ENCODE results near the gene BCL11B. TPM values are rescaled to one million over a fixed set of nuclear protein-coding genes. Genes with fewer than 3 reads are reported as not detected.

Gene BCL11B
- total RNA-seq, 2 donors from 2014 or later: 3.7 to 5.1 TPM

DNA sequence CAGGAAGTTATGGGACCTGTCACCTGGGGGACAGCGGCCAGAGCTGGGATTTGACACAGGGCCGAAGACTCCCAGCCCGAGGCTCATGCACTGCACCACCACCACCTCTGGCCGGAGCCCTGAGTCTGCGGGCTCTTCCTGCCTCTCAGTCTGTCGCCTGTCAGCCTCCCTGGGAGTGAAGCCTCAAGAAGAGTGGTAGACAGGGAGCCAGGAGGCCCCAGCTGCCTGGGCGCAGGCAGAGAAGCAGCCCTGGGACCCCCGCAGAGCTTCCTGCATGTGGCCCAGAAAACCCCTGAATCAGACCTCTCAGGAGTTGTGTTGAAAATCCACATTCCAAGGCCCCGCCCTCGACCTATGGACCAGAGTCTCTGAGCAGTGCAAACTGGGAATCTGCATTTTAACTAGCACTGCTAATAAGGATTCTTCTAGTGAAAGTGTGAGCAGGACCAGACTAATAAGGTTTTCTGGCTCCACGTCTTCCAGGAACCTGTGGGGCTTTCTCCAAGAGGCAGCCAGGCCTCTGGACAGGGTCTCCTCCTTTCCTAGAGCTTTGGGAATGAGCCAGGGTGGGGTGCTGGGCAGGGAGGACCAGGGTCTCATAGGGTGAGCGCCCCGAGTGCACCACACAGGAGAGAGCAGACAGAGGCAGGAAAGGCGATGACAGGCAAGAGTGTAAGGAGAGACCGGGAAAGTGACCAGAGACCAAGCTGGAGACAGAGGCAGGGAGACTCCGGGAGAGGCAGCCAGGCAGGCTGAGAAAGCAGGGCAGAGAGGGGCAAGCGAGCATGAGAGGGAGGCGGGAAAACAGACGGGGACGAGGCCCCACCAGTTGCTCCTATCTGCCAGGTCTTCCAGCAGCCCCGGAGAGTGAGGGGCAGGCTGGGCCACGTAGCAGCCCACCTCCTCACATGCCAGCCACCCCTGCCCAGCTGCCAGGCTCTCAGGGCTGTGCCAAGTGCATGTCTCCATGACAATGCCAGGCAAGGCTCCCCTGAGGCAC is 112.4 kb downstream of the BCL11B start:
- intact Hi-C loops (cut with DNase I, micrococcal nuclease): no loop called here
- DNase-seq (no peak), ATAC-seq (no peak)

DNA sequence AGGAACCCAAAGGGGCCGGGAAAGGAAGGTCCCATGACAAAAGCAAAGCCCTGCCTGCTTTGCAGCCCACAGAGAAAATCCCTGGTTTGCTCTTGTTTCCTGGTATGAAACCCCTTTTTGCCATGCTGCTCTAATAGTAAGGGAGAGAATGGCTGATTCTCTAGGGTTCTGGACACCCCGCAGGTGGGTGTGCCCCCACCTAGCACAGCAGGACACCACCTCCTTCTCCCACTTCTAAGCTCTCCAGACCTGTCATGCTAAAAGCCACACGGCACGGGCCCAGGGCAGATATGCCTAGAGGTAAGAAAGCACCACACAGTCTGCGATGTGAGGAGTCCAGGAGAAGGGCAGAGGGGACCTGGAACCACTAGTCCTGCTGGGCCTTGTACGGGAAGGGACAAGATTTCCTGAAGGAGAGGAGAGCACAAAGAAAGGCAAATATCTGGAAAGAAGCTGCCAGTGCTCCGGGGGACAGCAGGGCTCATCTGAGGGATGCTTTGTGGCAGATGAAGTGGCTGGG is 113.3 kb downstream of the BCL11B start:
- DNase-seq (no peak), ATAC-seq (no peak)
- intact Hi-C loops (cut with DNase I, micrococcal nuclease): no loop called here

DNA sequence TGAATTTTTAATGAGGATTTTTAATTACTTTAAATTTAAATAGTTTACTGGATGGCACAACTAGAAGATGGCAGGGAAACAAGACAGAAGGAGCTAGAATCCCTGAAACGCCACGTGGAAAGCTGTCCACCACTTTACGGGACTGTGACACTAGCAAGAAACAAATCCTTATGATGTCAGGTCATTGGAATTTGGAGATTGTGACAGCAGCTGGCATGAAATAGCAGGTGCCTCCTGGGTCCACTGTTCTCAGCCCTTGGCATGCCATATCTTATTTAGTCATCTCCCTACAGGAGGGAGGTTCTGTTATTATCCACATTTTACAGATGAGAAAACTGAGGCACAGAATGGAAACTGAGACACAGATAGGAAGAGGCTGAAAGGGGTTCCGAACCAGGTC is 113.8 kb downstream of the BCL11B start:
- DNase-seq: no peak
- ATAC-seq: no peak
- intact Hi-C loops (cut with DNase I, micrococcal nuclease): no loop called here

DNA sequence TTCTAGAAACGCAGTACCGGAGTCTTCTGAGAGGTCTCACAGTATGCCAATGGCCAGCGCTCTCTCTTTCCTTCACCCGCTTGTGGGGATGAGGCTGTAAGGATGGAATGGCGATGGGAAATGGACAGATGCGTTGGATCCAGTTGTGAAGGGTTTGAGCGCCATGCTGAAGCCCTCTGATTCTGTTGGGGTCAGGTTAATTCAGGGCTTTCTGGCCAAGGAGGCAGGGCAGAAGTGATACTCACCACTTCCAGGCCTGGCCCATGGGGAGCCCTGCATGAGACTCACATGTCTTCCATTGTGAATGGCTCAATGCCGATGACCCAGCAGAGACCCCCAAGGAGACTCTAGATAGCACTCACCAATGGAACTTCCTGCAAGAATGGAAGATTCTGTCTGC is 114.3 kb downstream of the BCL11B start:
- intact Hi-C loops (cut with DNase I, micrococcal nuclease): no loop called here
- ATAC-seq: no peak
- no peak for DNase-seq

DNA sequence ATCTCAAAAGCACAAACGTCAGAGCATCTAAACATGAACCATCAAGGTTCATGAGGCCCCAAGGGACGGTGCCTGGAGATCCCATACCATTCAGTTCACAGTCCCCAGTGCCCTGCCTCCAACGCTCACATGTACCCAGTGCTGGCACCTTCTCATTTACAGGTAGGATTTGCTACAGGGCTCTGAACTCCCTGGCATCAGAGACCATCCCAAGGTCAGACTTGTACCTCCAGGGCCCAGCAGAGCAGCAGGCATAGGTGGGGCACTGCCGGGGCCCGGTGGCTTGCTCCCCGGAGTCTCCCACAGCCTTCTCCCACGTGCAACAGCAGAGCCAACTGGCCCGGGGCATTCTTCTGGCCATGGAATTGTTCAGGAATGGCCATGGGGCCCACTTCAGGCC is 114.8 kb downstream of the BCL11B start:
- ATAC-seq (no peak), DNase-seq (no peak)
- intact Hi-C loops (cut with DNase I, micrococcal nuclease): no loop called here

DNA sequence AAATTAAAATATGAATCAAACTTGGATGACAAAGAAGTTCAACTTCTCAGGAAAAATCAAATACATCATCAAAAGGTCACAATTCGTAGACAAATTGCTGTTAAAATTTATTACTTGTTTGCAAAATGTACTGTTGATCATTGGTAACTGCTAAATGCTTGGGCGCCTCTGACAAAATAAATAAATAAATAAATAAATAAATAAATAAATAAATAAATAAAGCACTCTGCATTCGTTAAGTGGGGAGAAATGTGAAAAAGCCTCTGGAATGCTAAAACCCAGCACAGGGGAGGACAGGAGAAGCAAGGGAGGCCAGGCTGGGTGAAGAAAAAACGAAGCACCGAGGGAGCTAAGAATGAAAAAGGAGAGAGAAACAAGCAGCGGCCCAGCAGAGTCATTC is 115.2 kb downstream of the BCL11B start:
- ATAC-seq (no peak), DNase-seq (no peak)

DNA sequence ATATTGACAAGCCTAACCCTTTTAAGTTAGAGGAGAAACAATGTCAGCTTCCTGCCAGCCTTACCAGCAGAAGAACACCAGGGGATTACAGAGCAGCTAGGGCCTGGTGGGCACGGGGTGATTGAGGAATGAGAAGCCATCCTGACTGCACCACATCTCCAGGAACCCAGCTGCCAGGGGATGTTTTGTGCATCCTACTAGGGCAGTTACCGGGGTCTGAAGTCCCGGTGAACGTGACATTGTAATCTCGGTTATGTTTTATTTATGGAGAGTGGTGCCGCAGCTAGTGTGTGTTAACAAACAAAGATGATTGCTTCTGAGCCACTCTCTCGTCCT is 115.9 kb downstream of the BCL11B start:
- intact Hi-C loops (cut with DNase I, micrococcal nuclease): no loop called here
- DNase-seq (no peak), ATAC-seq (no peak)

More for the DNA sequence above, 115.2 kb downstream of the BCL11B start:
- intact Hi-C loops (cut with DNase I, micrococcal nuclease): no loop called here

DNA sequence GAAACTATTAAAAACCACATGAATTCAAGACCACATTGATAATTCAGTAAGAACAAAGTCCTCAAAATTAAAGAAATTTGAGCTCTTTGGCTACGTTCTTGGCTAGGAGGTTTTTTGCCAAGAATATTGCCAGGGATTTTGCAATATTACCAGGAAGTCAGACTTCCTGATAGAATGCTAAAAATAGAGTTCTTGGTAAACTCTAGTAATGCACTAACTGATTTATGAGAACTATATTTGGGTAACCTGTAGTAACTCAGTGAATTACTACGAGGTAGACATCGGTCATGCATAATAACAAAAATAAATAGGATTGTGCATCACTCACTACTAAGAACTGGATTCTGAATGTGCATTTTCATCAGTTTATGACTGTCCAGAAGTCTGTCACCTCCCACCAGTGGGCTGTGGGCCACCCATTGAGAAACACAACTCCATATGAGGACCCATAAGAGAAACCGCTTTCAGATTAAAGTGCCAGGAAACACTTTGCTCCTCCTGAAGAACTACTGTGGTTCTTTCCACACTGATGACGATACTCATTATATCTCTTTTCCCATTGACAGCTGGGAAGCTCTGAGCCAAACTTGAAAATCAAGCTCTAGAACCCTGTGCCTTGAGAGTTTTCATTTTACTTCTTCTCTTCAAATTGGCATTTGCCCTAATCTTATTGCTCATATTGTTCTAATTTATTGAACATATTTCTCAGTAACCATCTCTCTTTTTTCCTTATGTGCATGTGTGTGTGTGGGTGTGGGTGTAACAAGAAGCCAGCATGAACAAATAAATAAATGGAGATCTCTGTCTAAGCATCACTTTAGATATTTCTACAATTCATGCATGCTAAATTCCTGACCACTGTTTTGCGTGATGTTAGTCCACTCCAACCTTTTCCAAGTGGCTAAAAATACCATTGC is 116.6 kb downstream of the BCL11B start:
- ATAC-seq (no peak), DNase-seq (no peak)
- intact Hi-C loops (cut with DNase I, micrococcal nuclease): no loop called here

DNA sequence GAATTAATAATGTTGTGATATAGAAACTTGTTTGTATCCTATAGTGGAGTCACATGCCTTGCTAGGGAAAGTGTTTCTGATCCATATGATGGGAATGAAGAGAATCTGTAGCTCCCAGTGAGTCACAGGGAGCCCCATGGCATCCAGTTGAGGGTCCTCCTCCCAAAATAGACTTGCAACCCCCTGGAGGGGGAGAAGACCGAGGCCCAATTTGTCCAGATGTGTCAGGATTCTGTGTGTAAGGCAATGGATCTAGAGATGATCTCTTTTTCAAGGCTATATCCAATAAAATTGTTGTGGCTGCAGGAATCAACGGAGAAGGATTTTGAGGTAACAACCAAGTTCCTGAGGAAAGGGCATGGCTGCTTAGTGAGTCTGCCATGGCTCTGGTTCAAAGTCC is 121.8 kb downstream of the BCL11B start:
- DNase-seq: no peak
- ATAC-seq: no peak
- intact Hi-C loops (cut with DNase I, micrococcal nuclease): no loop called here

DNA sequence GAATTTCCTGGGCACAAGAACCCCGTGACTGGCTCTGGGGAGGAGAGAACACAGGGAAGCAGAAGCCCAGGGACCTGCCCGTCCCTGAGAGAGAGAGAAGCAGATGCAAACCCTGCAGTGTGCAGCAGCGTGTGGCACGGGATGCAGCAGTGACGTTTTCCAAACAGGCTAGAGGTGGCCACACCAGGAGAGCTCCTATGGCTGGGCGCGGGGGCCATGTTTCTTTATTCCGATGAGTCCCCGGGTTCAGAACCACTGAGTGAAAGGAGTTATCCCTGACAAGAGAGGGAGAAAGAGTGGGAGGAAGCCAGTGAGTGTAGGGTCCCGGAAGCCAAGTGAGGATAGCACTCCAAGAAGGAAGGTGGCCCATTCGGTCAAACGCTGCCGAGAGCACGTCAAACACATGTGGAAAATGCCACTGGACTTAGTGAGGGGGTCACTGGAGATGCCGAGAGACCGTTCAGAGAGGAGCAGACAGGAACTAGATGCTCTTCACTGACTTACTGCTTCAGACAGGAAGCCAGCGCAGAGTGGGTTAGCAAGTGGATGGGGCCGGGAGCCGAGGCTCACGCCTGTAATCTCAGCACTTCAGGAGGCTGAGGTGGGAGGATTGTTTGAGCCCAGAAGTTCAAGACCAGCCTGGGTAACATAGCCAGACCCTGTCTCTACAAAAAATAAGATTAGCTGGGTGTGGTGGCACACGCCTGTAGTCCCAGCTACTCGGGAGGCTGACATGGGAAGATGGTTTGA is 123.0 kb downstream of the BCL11B start:
- DNase-seq (no peak), ATAC-seq (no peak)
- intact Hi-C loops (cut with DNase I, micrococcal nuclease): no loop called here

DNA sequence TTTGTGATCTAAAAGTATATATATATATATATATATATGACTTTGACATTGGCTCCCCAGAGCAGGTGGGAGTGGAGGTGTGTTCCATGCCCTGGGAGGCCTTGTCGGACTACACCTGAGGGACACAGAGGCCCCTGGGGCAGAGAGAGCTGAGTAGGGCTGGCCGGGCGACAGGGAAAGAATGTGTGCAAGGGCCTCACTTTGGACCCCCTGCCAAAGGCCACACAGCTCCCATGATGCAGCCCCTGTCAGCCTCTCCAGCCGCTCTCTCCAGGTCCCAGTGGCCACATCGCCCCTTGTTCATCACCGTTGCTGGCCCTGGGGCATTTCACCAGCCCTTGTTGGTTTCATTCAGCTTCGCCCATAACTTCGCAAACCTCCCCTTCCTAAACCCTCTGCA is 123.9 kb downstream of the BCL11B start:
- DNase-seq: no peak
- intact Hi-C loops (cut with DNase I, micrococcal nuclease): no loop called here
- ATAC-seq: no peak

DNA sequence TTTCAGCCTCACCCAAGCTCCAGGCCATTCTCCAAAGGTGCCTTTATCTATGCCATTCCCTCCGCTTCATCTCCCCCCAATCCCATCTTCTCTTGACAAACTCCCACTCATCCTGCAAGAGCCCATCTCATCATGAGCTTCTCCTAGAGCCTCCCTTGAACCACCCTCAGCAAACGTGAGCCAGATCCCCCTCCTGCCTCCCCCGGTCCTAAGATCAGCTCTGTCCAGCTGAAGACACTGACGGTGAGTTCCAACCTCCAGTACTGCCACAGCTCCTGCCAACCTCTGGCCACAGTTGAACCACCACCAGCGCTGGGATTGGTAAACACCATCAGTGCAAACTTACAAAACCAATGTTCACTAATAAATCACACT is 124.6 kb downstream of the BCL11B start:
- DNase-seq: no peak
- ATAC-seq: no peak
- intact Hi-C loops (cut with DNase I, micrococcal nuclease): no loop called here

DNA sequence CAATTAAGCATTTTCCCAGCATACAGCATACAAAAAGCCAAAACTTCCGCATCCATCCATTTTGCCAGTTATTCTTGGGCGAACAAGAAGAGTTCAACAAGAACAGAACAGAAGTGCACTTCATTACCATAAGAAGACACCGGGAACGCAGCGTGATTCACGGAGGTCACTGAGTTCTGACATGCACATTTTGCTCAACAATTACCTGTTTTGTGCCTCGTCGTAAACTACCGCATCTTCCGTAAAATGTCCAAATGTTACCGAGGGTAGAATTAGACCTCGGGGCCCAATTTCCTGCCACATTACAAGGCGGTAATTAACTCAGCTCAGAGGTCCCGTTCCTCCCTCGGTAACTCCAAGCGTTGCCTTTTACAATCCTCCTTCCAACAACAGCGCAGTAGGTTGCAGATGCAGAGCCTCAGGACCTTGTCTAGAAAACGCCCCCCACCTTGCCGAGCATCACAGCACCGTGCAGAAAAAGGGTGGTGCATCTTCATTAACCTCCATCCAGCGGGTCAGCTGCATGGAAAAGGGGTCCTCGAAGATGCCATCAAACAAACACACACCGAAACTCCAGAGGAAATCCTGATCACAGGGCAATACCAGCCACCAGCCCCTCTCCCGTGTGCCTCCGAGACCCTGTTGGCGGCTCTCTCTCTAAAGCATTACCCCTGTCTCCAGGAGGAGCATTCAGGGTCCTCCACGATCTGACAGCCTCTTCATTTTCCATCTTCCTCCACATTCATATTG is 125.2 kb downstream of the BCL11B start:
- ATAC-seq (no peak), DNase-seq (no peak)
- intact Hi-C loops (cut with DNase I, micrococcal nuclease): no loop called here

DNA sequence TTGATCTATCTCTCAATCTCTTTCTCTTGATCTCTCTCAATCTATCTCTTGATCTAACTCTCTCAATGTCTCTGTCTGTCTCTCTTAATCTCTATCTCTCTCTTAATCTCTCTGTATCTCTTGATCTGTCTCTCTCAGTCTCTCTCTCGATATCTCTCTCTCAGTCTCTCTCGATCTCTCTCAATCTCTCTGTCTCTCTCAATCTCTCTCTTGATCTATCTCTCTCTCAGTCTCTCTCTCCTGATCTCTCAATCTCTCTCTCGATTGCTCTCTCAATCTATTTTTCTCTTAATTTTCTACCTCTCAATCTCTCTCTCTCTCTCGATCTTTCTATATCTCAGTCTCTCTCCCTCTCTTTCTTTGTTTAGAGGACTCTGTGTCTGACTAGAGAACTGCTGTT is 126.7 kb downstream of the BCL11B start:
- intact Hi-C loops (cut with DNase I, micrococcal nuclease): no loop called here
- ATAC-seq: no peak
- no peak for DNase-seq

DNA sequence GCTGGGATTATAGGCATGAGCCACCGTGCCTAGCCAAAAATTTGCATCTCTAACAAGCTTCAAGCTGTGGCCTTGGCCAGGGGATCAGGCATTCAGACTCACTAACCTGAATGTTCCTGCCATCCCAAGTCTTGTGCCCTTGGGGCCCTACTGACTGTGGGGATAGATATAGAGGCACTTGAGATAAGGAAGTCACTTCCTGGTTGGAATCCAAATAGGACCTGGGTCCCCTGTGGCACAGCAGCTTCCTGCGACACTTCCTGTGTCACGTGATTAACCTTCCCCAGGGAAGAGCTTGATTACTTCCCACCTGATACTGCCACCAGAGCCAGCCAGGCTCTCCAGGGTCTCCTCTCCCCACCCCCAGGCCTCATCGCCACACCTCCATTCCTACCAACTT is 128.2 kb downstream of the BCL11B start:
- no peak for ATAC-seq
- DNase-seq: no peak
- intact Hi-C loops (cut with DNase I, micrococcal nuclease): no loop called here

DNA sequence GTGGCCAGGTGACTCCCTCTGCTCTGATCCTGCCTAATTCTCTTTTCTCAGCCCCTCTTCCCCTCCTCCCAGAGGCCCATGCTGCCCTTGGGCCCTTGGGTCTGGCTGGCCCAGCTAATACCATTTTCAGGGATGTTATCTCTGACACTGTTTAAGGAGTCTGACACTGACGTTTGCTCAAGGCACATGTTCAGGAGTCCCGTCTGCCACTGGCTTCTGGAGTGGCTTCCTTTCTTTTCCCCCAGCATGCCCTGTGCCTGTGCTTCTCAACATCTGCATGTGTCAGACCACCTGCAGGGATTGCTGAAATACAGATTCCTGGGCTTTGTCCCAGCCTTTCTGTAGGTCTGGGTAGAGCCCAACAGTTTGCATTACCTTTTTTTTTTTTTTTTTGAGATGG is 128.9 kb downstream of the BCL11B start:
- DNase-seq (no peak), ATAC-seq (no peak)
- intact Hi-C loops (cut with DNase I, micrococcal nuclease): no loop called here

DNA sequence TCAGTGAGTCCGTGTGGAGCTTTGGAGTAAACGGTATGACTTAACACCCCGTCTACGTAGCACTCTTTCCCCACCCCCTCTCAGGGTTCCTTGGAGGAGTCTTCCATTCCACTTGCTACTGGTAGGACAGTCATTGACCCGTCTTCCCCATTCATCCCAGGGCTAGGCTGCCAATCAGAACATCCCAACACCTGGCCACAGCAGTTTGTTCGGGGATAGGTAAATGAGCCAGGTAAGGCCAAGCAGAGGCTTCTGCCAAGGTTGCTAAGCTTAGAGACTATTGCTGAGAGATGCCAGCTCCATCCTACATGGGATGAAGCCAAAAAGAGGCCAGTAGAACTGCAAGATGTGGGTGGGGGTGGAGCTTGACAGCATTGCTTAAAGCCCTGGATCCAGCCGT is 130.8 kb downstream of the BCL11B start:
- DNase-seq: no peak
- intact Hi-C loops (cut with DNase I, micrococcal nuclease): no loop called here
- no peak for ATAC-seq

DNA sequence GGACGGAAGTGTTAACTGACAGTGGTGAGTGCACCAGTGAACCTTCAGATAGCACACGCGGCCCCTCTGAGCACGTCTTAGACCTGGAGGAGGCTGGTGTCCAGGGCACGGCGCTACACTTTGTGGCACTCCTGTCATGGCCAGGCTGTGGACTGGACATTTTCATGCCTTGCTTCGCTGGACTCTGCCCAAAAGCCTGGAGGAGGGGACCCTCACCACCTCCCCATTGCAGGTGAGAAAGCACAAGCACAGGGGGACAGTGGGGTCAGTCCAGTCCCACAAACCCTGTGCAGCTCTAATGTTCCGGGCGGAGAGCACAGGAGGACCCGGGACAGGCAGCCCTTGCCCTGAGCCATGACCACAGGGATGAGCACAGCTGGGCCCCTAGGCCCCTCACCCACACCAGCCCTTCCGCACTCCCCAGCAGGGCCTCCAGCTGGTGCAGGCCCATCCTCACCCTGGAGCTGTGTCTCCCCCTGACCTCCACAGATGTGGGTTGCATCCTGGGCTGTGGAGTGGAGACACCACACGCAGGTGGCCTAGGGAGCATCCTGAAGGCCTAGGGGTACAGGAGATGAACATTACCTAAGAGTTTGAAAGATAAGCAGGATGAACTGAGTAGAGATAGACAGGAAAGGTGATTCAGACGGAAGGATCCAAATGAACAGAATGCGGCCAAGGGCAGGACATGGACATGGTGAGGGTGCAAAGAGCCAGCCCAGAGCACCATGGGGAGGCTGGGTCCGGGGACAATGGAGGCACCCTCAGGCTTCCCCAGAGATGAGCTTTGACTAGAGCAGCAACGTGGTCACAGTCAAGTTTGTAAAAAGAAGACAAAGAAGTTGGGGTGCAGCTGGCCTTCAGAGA is 132.8 kb downstream of the BCL11B start:
- intact Hi-C loops (cut with DNase I, micrococcal nuclease): no loop called here
- no peak for DNase-seq
- no peak for ATAC-seq

All from left colon (tissue), 2 donors.